Measurements from ENCODE around the gene EPC2. TPM values are rescaled to one million over a fixed set of nuclear protein-coding genes. Genes with fewer than 3 reads are reported as not detected.

Gene EPC2
- total and polyA plus RNA-seq, 2 of the 8 experiments (the other 6 are each of a cell fraction or from before 2014, with no cell fraction given), result 16.1 to 25.7 TPM

- H3K4ac ChIP-seq (replicated peaks; ENCODE audit: insufficient read length, low read depth, low read length), result no peak overlapping the region
- peaks cover 1% of the 10 kb centered on the region for H3K79me1 ChIP-seq (ENCODE audit: low read depth, low read length)
- no peak overlapping the region for H4K8ac ChIP-seq (ENCODE audit: extremely low read depth, insufficient read depth, low read length)
- no peak overlapping the region for H3K4me2 ChIP-seq (ENCODE audit: insufficient read depth in 1 of 2, low read depth in 2 of 2, low read length in 2 of 2)
- H3K9me3 ChIP-seq (ENCODE audit: insufficient read depth in 2 of 2, low read depth in 1 of 2, low read length in 1 of 2), result no peaks in the 10 kb centered on the region
- H3K23me2 ChIP-seq (ENCODE audit: low read depth, low read length), result no peaks in the 10 kb centered on the region
- H3K27ac ChIP-seq (ENCODE audit: low read depth, low read length), result no peak overlapping the region
- H4K5ac ChIP-seq (ENCODE audit: insufficient read length, low read depth, low read length), result no peak overlapping the region
- no peak overlapping the region for H3K56ac ChIP-seq (replicated peaks; ENCODE audit: insufficient read length, low read depth, low read length)
- H3K79me2 ChIP-seq (ENCODE audit: control insufficient read depth in 1 of 2, insufficient read depth in 2 of 2, low read length in 2 of 2), result peaks cover 0 to 95% of the 10 kb centered on the region in 2 experiments; a peak in 3 of 4 replicates
- no peak overlapping the region for H4K91ac ChIP-seq (replicated peaks; ENCODE audit: insufficient read length, low read length)
- H3K18ac ChIP-seq (ENCODE audit: extremely low read depth, low read length), result no peak overlapping the region
- TF ChIP-seq EGR1 (IDR thresholded peaks at IDR 0.05; ENCODE audit: borderline replicate concordance, low read depth, low read length) (no peak), EZH2 (IDR thresholded peaks at IDR 0.05; ENCODE audit: low read depth, low read length, severe bottlenecking) (no peak), CTBP2 (IDR thresholded peaks at IDR 0.05; ENCODE audit: borderline replicate concordance, insufficient read depth, insufficient read length, low read length) (no peak), KDM1A (IDR thresholded peaks at IDR 0.05; ENCODE audit: borderline replicate concordance, low read length) (no peak), MAFK (IDR thresholded peaks at IDR 0.05; ENCODE audit: low read depth, low read length) (no peak)
- H4K20me1 ChIP-seq (replicated peaks in 1 of 2; ENCODE audit: control insufficient read depth in 1 of 2, insufficient read depth in 2 of 2, low read length in 2 of 2), result no peaks in the 10 kb centered on the region
- no peak overlapping the region for H3K14ac ChIP-seq (ENCODE audit: insufficient read length)
- DNase-seq (ENCODE audit: low read depth in 1 of 2, low spot score in 2 of 2) (no peak), FAIRE-seq (no peak)
- no peaks in the 10 kb centered on the region for H3K27me3 ChIP-seq (replicated peaks in 1 of 4; ENCODE audit: control insufficient read depth in 3 of 4, extremely low read depth in 1 of 4, insufficient read depth in 3 of 4, low read length in 3 of 4)
- H2BK5ac ChIP-seq (ENCODE audit: low read depth, low read length), result no peak overlapping the region
- POLR2A ChIA-PET (ENCODE audit: partially characterized antibody), result no interaction called here
- CTCF ChIA-PET (ENCODE audit: partially characterized antibody), result no interaction called here
- no peak overlapping the region for H2BK20ac ChIP-seq (ENCODE audit: low read length)
- 98% methylated on average over 2 of the region's 2 CpGs; no CpG with 5 or more reads in 1 of the 2 experiments for WGBS, 2 experiments (ENCODE audit: extremely low coverage in 1 of 2, insufficient coverage in 1 of 2, insufficient read length in 1 of 2, insufficient replicate concordance in 2 of 2, low coverage in 1 of 2, low lambda C conversion rate in 2 of 2, missing lambda C conversion rate in 1 of 2)
- no peak overlapping the region for H2BK12ac ChIP-seq (ENCODE audit: low read depth, low read length)
- H2AFZ ChIP-seq (ENCODE audit: low read length), result no peak overlapping the region
- no peak overlapping the region for H2BK120ac ChIP-seq (replicated peaks; ENCODE audit: low read depth, low read length)
- H3K4me1 ChIP-seq (replicated peaks in 1 of 4; ENCODE audit: control insufficient read depth in 3 of 4, insufficient read depth in 4 of 4, low read length in 3 of 4), result peaks cover 0 to 9% (median 0%) of the 10 kb centered on the region in 4 experiments; a peak in 2 of 7 replicates
- H3K9ac ChIP-seq (replicated peaks in 1 of 4; ENCODE audit: extremely low read depth in 1 of 4, low read depth in 3 of 4, low read length in 3 of 4), result no peak overlapping the region
- no peak overlapping the region for H3K23ac ChIP-seq (ENCODE audit: insufficient read length)
- no peak overlapping the region for H2AK5ac ChIP-seq (ENCODE audit: low read depth, low read length)
- H3K4me3 ChIP-seq (ENCODE audit: extremely low read depth in 1 of 4, insufficient read depth in 2 of 4, low read depth in 3 of 4, low read length in 4 of 4), result no peak overlapping the region
- H2BK15ac ChIP-seq (ENCODE audit: low read length), result no peak overlapping the region
- no peaks in the 10 kb centered on the region for H3K36me3 ChIP-seq (ENCODE audit: control insufficient read depth in 2 of 4, insufficient read depth in 4 of 4, low read length in 3 of 4)
Measured at GRCh38 chr2:148716378-148716920, 71.9 kb downstream of the EPC2 start.

Data from H1 (cell line).